Neuronal stem cell (in vitro differentiated cells): Measurements from ENCODE around the gene HNRNPLL.

Source experiments
- DNase-seq: peaks from one replicate; pipeline ENCODE4 v3.0.0-alpha.2; 2013; ENCODE audit warnings: low spot score
- H2AFZ ChIP-seq: one replicate; pipeline ENCODE4 v1.6.1; 2013; ENCODE audit warnings: mild to moderate bottlenecking, low read length, inconsistent platforms
- H2AK5ac ChIP-seq: 2 replicates; pipeline ENCODE4 v1.6.1; 2013; ENCODE audit warnings: low read depth, mild to moderate bottlenecking, inconsistent platforms, low read length, moderate library complexity, mixed read lengths
- H2BK120ac ChIP-seq: 2 replicates; pipeline ENCODE4 v1.6.1; 2013; ENCODE audit warnings: low read depth, mild to moderate bottlenecking, inconsistent platforms, low read length, moderate library complexity, mixed read lengths
- H2BK12ac ChIP-seq: one replicate; pipeline ENCODE4 v1.6.1; 2013; ENCODE audit warnings: low read length, inconsistent platforms
- H2BK15ac ChIP-seq: 2 replicates; pipeline ENCODE4 v1.6.1; 2013; ENCODE audit warnings: mild to moderate bottlenecking, low read length, inconsistent platforms, mixed read lengths
- H2BK5ac ChIP-seq: one replicate; pipeline ENCODE4 v1.6.1; 2013; ENCODE audit warnings: inconsistent platforms, mild to moderate bottlenecking, low read length, moderate library complexity
- H3K14ac ChIP-seq: one replicate; pipeline ENCODE4 v1.6.1; 2013; ENCODE audit warnings: low read length, inconsistent platforms
- H3K18ac ChIP-seq: 2 replicates; pipeline ENCODE4 v1.6.1; 2013; ENCODE audit warnings: low read length, inconsistent platforms
- H3K23ac ChIP-seq: 2 replicates; pipeline ENCODE4 v1.6.1; 2013; ENCODE audit warnings: low read depth, mild to moderate bottlenecking, mixed read lengths, low read length, inconsistent platforms; ENCODE audit not compliant: poor library complexity
- H3K27ac ChIP-seq: replicated peaks from 3 replicates; pipeline ENCODE4 v1.5.1; 2013; ENCODE audit warnings: low read length, inconsistent platforms
- H3K27me3 ChIP-seq, 3 experiments: 2 replicates each; pipeline ENCODE4 v1.6.1; 2013; ENCODE audit warnings: low read length in 3 of 3, mild to moderate bottlenecking in 2 of 3, inconsistent platforms in 1 of 3, low read depth in 1 of 3, mixed read lengths in 1 of 3, moderate library complexity in 1 of 3; ENCODE audit not compliant: control insufficient read depth in 3 of 3, insufficient read depth in 3 of 3
- H3K36me3 ChIP-seq, 2 donors: replicated peaks in 1 of 2; 2 replicates each; pipeline ENCODE4 v1.6.1; 2013; ENCODE audit warnings: low read length in 2 of 2; ENCODE audit not compliant: control insufficient read depth in 2 of 2, insufficient read depth in 2 of 2
- H3K4ac ChIP-seq: 2 replicates; pipeline ENCODE4 v1.6.1; 2013; ENCODE audit warnings: inconsistent platforms, mild to moderate bottlenecking, low read length, moderate library complexity
- H3K4me1 ChIP-seq, 2 donors: 1 replicate in 1 of 2; 2 replicates in 1 of 2; pipeline ENCODE4 v1.6.1; 2013; ENCODE audit warnings: low read length in 2 of 2, low read depth in 1 of 2; ENCODE audit not compliant: control insufficient read depth in 2 of 2, insufficient read depth in 1 of 2
- H3K4me2 ChIP-seq: one replicate; pipeline ENCODE4 v1.6.1; 2013; ENCODE audit warnings: mild to moderate bottlenecking, low read length, inconsistent platforms; ENCODE audit not compliant: insufficient read depth, poor library complexity, severe bottlenecking
- H3K4me3 ChIP-seq, 2 donors: 2 replicates each; pipeline ENCODE4 v1.5.1; 2013; ENCODE audit warnings: low read length in 2 of 2, mild to moderate bottlenecking in 2 of 2, inconsistent platforms in 1 of 2, moderate library complexity in 1 of 2
- H3K79me1 ChIP-seq: one replicate; pipeline ENCODE4 v1.6.1; 2013; ENCODE audit warnings: low read depth, mild to moderate bottlenecking, inconsistent platforms, low read length, moderate library complexity
- H3K9ac ChIP-seq: one replicate; pipeline ENCODE4 v1.6.1; 2013; ENCODE audit warnings: mild to moderate bottlenecking, low read depth, low read length, inconsistent platforms; ENCODE audit not compliant: poor library complexity
- H3K9me3 ChIP-seq, 2 donors: replicated peaks in 1 of 2; 2 replicates each; pipeline versions ENCODE3 to v1.6.1; 2013; ENCODE audit warnings: low read length in 2 of 2, mild to moderate bottlenecking in 2 of 2, inconsistent platforms in 1 of 2, low read depth in 1 of 2, mixed read lengths in 1 of 2, moderate library complexity in 1 of 2; ENCODE audit not compliant: control insufficient read depth in 2 of 2, insufficient read depth in 1 of 2
- H4K8ac ChIP-seq: one replicate; pipeline ENCODE4 v1.6.1; 2013; ENCODE audit warnings: low read depth, mild to moderate bottlenecking, inconsistent platforms, low read length, moderate library complexity
- H4K91ac ChIP-seq: one replicate; pipeline ENCODE4 v1.6.1; 2013; ENCODE audit warnings: low read length, low read depth, mild to moderate bottlenecking, inconsistent platforms; ENCODE audit not compliant: poor library complexity
- WGBS, 2 donors: extraction: QIAGEN DNeasy Blood & Tissue Kit; methylation state at CpG; one replicate each; pipeline ENCODE4 v1.1.7; 2013; ENCODE audit warnings: missing lambda C conversion rate in 2 of 2, mixed read lengths in 1 of 2; ENCODE audit not compliant: insufficient read length in 2 of 2, insufficient replicate concordance in 1 of 2; ENCODE audit errors: extremely low coverage in 2 of 2; 5-methylcytosine and 5-hydroxymethylcytosine counted together

Gene HNRNPLL

GRCh38 chr2:38592951-38593350 lies 9.8 kb downstream of the HNRNPLL start:
- Histone ChIP-seq H2AFZ (no peak overlapping the region), H3K4me3 (no peak overlapping the region), H3K36me3 (peaks cover 0 to 40% of the 10 kb centered on the region in 2 donors), H2BK120ac (no peak overlapping the region), H3K9ac (no peak overlapping the region), H3K4me2 (no peak overlapping the region), H3K23ac (no peak overlapping the region), H3K27me3 (no peaks in the 10 kb centered on the region), H3K14ac (no peak overlapping the region), H3K9me3 (no peaks in the 10 kb centered on the region), H3K79me1 (peaks cover 1% of the 10 kb centered on the region), H4K91ac (no peak overlapping the region), H2AK5ac (no peak overlapping the region), H2BK12ac (no peak overlapping the region), H3K18ac (no peak overlapping the region), H3K27ac (no peak overlapping the region), H4K8ac (no peak overlapping the region), H2BK5ac (no peak overlapping the region), H3K4ac (no peak overlapping the region), H3K4me1 (no peaks in the 10 kb centered on the region), H2BK15ac (no peak overlapping the region)
- WGBS, 2 donors: no CpG with 5 or more reads among the region's 2 CpGs
- DNase-seq: no peak

GRCh38 chr2:38591152-38591551 lies 11.6 kb downstream of the HNRNPLL start:
- Histone ChIP-seq H2BK120ac (no peak overlapping the region), H2AFZ (no peak overlapping the region), H3K79me1 (peaks cover 5% of the 10 kb centered on the region), H3K4me1 (no peaks in the 10 kb centered on the region), H3K4me2 (no peak overlapping the region), H4K91ac (no peak overlapping the region), H3K27me3 (no peaks in the 10 kb centered on the region), H2BK12ac (no peak overlapping the region), H3K4me3 (no peak overlapping the region), H3K4ac (no peak overlapping the region), H3K18ac (no peak overlapping the region), H4K8ac (no peak overlapping the region), H3K14ac (no peak overlapping the region), H3K27ac (no peak overlapping the region), H2BK15ac (no peak overlapping the region), H2BK5ac (no peak overlapping the region), H3K9ac (no peak overlapping the region), H3K23ac (no peak overlapping the region), H3K9me3 (no peaks in the 10 kb centered on the region), H2AK5ac (no peak overlapping the region), H3K36me3 (peaks cover 0 to 54% of the 10 kb centered on the region in 2 donors)
- WGBS, 2 donors: no CpG with 5 or more reads among the region's 2 CpGs
- no peak for DNase-seq

GRCh38 chr2:38590053-38590452 lies 12.7 kb downstream of the HNRNPLL start:
- no peak overlapping the region for H3K4ac ChIP-seq
- H2AK5ac ChIP-seq: no peak overlapping the region
- H3K27me3 ChIP-seq: no peaks in the 10 kb centered on the region
- no peak overlapping the region for H2BK5ac ChIP-seq
- H3K79me1 ChIP-seq: peaks cover 5% of the 10 kb centered on the region
- H3K23ac ChIP-seq: no peak overlapping the region
- no peak overlapping the region for H2BK15ac ChIP-seq
- H3K14ac ChIP-seq: no peak overlapping the region
- H2BK120ac ChIP-seq: no peak overlapping the region
- no peak overlapping the region for H2AFZ ChIP-seq
- WGBS, 2 donors: no CpG with 5 or more reads among the region's 3 CpGs
- H3K36me3 ChIP-seq: peaks cover 0 to 62% of the 10 kb centered on the region in 2 donors
- no peaks in the 10 kb centered on the region for H3K4me1 ChIP-seq
- H3K27ac ChIP-seq: no peak overlapping the region
- no peak overlapping the region for H3K18ac ChIP-seq
- H4K91ac ChIP-seq: no peak overlapping the region
- H2BK12ac ChIP-seq: no peak overlapping the region
- no peak overlapping the region for H3K4me2 ChIP-seq
- H3K9me3 ChIP-seq: no peaks in the 10 kb centered on the region
- H4K8ac ChIP-seq: no peak overlapping the region
- no peak overlapping the region for H3K4me3 ChIP-seq
- DNase-seq: no peak
- H3K9ac ChIP-seq: no peak overlapping the region

- Histone ChIP-seq H3K4me3 (no peak overlapping the region), H3K14ac (no peak overlapping the region), H4K91ac (no peak overlapping the region), H3K18ac (no peak overlapping the region), H2AK5ac (no peak overlapping the region), H2AFZ (no peak overlapping the region), H3K4me1 (no peaks in the 10 kb centered on the region), H2BK120ac (no peak overlapping the region), H3K9ac (no peak overlapping the region), H3K27ac (no peak overlapping the region), H2BK15ac (no peak overlapping the region), H3K4ac (no peak overlapping the region), H3K4me2 (no peak overlapping the region), H4K8ac (no peak overlapping the region), H3K36me3 (peaks cover 2 to 94% of the 10 kb centered on the region in 2 donors), H3K23ac (no peak overlapping the region), H3K79me1 (peaks cover 3% of the 10 kb centered on the region), H2BK12ac (no peak overlapping the region), H2BK5ac (no peak overlapping the region), H3K27me3 (no peaks in the 10 kb centered on the region), H3K9me3 (no peaks in the 10 kb centered on the region)
- DNase-seq: no peak
- WGBS, 2 donors: no CpG with 5 or more reads among the region's 3 CpGs
These were observed 15.8 kb downstream of the HNRNPLL start for GRCh38 chr2:38586931-38587330.
